Measurements from ENCODE around the gene MEX3A.
"Not testable (repeated sequence)": the region's sequence is repeated elsewhere in the genome, so short reads cannot be mapped to it uniquely, and the experiment has no call there.

The MEX3A gene

DNA sequence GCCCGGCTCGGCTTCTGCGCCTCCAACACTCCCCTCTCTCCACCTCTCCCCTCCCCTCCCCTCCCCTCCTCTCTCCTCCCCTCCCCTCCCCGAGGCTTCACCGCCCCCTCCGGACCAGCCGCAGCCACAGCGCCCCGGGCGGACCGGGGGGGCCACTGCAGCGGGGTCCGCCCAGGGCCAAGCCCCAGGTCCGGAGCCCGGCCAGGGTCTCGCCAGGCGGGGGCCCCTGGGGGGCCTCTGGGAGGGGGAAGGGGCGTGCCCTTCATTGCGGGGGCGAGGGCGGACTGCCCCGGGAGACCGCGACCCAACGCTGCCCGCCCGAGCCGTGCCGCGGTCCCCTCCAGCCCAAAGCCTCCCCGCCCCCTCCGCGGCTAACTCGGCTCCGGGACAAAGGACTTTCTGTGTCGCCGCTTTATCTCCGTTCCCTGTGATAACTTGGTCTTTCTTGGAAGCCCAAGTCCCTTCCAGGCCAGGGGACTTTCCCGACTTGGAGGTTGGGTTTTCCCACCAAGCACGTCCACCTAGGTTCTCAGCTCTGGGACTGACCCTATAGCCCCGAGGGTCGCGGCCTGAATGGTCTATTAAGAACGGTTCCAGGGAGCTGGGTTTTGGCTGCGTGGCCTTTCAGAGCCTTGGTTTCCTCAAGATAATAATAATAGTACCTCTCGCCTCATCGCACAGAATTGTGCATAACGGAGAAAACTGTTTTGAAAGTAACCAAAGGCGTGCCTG lies 28.3 kb downstream of the MEX3A start, which contains the start of gene UBQLN4:
UBQLN4 (minus strand) TSS at position 31 of the 732 bp plus-strand sequence. CDS start 97 bp downstream, outside the sequence.
- peak; percentile 83 for DNase-seq

DNA sequence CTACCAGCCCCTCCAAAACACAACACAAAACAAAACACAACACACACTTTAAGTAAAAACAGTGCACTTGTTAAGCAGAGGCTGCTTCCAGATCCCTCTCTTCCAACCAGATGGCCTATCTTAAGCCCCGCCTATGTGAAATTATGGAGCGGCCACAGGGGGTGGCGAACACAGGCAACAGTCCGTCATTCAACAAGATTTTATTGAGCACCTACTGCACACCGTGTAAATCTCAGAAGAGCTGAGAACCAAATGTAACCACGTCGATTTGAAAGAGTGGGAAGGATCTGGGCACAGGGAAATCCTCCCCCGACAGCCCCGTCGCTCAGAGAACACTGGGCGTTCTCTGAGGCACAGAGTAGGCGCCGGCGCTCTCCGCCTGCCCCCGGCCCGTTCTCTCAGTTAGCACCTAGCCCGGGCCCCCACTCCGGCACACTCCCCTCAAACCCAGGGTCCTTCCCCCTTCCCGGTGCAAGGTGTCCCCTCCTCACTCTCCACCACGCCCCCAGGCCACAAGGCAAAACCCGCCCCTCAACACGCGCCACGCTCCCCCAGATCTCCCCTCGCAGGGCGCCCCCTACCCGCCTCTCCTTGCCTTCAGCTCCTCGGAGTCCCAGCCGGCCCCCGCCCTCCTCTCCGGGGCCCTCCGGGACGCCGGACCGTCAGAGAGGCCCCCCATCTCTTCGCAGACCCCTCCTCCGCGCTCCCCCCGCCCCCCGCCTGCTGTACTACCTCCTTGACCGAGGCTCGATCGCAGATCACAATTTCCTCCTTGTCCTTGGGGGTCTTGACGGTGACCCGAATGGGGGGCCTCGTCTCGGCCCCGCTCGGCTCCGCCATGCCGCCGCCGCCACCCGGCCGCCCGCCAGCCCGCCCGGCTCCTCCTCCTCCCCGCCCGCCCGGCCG lies 29.1 kb downstream of the MEX3A start:
- DNase-seq = peak; percentile 45

DNA sequence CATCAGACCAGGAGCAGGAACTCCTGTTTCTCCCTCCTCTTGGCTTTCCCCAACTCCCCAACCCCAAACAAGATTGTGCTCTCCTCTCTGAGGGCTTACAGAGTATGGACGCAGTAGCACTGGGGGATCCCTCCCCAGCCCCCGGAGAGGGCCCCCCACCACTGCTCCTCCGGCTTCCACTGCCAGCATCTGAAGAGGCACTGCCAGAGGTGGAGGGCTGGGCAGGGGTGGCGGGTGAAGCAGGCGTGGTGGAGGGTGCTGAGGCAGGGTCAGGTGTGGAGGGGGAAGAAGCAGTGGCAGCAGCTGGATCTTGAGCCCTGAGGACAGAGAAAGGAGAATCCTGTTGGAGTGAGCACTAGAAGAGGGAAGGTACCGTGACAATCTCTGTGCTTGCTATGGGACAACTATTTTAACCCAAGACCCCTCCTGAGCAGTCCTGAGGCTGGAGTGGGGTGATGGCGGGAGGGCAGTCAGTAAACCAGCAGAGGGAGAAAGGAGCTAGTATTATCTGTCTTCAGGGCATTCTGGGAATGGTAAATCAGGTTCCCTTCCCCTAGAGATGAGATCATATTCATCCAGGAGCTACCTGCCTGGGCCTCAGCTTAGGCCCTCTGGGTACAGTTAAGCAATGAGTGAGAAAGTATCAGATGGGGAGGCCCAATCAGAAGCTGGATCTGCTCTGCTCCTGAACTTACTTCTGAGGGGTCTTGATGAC lies 31.1 kb downstream of the MEX3A start:
- no peak for DNase-seq

DNA sequence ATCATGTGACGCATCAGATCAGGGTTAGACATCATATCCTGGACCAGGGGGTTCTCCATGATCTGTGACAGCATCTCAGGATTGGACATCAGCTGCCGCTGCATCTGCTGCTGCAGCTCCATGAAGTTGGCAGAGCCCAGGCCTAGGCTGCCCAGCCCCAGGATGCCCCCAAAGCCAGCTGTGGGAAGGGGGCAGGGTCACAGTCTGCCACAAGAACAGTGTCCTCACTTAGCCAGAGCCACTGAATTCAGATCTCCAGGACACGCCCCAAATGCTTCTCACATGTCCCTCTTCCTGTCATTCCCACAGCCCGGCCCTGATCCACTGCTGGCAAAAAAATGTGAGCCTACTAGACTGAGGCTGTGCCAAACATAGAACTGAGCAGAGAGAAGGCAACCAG lies 31.9 kb downstream of the MEX3A start:
- no peak for DNase-seq

DNA sequence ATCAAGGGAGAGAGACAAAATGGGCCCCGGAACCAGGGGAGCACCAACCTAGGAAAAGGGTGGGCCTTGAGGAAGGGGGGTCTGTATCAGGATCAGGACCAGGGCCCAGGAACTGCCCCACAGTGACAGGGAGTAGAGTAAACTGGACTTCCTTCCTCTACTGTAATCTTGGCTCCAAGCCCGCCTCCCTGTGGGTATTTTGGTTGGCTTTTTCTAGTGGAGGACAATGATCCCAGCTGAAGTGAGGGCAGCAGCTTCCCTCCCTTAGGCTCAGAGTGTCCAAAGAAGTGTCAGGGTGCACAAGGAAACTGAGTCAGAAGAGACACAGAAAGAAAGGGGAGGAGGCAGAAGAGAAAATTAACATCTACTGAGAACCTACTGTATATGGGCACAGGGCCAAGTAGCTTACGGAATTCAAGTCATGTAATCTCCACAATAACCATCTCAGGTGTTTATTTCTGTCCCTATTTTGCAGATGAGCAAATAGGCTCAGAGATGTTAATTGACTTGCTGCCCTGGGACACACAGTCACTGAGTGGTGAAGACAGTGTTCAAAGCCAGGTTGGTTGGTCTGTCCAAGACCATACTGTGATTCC lies 33.5 kb downstream of the MEX3A start:
- DNase-seq = no peak

DNA sequence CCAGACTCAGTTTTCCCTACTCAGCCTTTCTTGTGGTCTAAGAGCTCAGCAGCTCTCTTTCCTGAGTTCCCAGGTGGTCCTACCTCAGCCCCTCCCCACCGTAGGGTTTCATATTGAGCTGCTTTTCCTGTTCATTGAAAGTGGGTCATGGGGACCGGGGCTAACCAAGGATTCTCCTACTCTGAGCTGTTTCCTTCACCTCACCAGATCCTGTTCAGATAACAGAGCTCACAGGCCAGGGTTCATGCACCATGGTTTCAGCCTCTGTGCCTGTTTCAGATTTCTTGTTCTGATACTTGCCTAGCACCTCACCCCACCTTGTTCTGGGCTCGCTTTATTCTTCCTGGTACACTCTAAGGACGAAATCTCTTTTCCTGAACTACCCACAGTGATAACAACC lies 37.2 kb downstream of the MEX3A start:
- no peak for DNase-seq

DNA sequence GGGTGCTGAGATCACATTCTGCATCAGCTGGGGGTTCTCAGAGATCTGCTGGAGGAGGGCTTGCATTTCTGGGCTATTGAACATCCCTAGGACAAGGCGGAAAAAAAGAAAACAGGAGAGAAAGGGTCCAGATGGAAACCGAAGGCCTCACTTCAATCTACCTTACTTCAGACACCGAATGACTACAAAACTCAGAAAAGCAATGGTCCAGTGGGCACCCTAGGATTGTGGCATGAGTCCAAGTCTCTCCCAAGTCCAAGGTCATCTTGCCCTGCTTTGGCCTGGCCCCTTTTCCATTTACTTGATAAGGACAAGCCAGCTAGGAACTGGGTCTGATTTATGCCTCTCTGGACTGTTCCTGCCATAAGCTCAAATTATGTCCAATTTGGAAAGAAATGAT lies 39.4 kb downstream of the MEX3A start:
- no peak for DNase-seq

DNA sequence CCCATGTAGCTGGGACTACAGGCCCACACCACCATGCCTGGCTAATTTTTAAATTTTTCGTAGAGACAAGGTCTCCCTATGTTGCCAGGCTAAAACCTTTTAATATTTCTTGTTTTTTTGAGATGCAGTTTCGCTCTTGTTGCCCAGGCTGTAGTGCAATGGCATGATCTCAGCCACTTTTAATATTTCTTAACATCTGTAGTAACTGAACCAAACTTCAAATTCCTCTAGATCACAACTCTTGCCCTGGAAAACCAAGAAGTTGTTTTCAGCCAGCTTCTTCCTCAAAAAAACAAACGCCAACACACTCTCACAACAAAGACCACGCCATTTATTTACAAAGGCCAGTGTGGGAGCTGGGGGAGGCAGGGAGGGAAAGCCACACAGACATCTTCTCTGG lies 47.3 kb downstream of the MEX3A start:
- DNase-seq = not testable (repeated sequence)

DNA sequence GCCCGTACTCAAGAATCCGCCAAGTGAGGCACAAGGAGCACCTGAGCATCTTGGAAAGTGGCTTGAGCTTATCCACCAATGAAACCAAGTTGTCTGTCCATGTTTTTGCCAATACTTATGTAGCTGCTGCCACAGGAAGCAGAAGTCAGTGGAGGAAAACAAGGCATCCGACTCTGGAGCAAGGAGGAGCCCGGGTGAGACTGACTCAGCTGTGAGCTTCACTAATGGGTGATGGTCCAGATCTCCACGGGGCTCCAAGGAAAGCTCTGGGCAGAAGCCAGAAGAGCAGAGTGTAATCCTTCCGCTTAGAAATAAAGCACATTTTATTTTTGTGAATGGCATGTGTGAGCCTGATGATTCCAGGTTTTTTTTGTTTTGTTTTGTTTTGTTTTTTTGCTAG lies 49.3 kb downstream of the MEX3A start:
- DNase-seq = no peak

DNA sequence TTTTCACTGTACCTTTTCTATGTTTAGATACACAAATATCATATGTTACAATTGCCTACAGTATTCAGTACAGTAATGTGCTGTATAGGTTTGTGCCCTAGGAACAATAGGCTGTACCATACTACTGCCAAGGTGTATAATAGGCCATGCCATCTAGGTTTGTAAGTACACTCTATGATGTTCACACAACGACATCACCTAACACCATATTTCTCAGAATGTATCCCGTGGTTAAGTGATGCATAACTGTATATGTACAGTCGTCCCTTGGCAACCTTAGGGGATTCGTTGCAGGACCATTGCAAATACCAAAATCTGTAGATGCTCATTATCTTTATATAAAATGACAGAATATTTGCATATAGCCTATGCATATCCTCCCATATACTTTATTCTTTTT lies 55.7 kb downstream of the MEX3A start:
- DNase-seq = no peak

DNA sequence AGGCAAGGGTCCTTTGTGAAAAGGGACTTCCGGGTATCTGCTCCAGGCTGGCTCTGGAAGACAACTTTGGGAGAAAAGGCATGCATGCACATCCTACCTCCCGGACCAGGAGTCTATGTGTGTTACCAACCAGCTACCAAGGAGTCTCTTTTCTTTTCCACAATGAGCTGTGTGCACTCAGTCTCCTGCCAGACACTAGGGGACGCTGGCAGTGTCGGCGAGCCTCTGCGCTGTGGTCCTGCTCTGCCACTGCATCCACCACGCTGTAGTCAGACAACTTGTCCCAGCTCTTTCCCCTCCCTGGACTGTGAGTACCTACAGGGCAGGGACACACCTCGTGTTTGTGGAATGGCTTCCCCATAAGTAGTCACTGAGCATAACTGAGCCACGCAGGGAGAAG lies 56.4 kb downstream of the MEX3A start:
- peak; percentile 49 for DNase-seq

DNA sequence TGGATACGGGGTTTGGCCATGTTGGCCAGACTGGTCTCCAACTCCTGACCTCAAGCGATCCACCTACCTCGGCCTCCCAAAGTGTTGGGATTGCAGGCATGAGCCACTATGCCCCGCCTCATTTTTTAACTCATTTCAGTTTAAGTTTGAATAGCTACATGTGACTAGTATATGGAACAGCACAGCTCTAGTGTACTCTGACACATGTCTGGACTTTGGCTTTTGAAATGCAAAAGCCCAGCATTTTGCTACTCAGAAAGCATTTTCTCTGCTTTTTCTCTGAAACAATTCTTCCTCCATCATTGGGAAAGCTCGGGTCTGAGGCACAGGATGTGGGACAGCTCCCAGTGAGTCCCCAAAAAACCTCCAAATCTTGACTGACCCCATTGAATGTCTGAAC lies 57.5 kb downstream of the MEX3A start:
- no peak for DNase-seq
